OCI-LY7 (cell line): ENCODE results near the gene PTGS1. TPM values are rescaled to one million over a fixed set of nuclear protein-coding genes. Genes with fewer than 3 reads are reported as not detected.

ENCODE experiments used
- BruUV-seq: library from RNA; stranded (reverse); fragments of 400-500 nt; replicated peaks from 2 replicates; lab custom pipeline; 2021; lab: Mats Ljungman, UMichigan
- CTCF ChIA-PET: fragments of 300-600 bp; sonication (Branson Sonifier 250); formaldehyde crosslinking; loops from one replicate; lab custom pipeline; 2022; ENCODE audit warnings: antibody characterized with exemption; ENCODE audit not compliant: unreplicated experiment; lab: Charles Lee
- POLR2A ChIA-PET: fragments of 300-600 bp; sonication (Branson Sonifier 250); formaldehyde crosslinking; loops from one replicate; lab custom pipeline; 2022; ENCODE audit warnings: antibody characterized with exemption; lab: Charles Lee
- DNase-seq: peaks from one replicate; pipeline ENCODE4 v3.0.0-alpha.2; 2015; ENCODE audit warnings: low spot score
- H2AFZ ChIP-seq: fragments of 200-600 bp; sonication (generic), shearing (Covaris generic); 2 replicates; pipeline ENCODE4 v1.6.1; 2014; ENCODE audit warnings: mild to moderate bottlenecking, antibody characterized with exemption, low read length, moderate library complexity
- H3K27ac ChIP-seq: fragments of 200-600 bp; sonication (generic); 2 replicates; pipeline ENCODE4 v1.5.1; 2014; ENCODE audit warnings: mixed run types, low read depth, mild to moderate bottlenecking, moderate library complexity, low read length, inconsistent platforms; ENCODE audit not compliant: poor library complexity, severe bottlenecking
- H3K36me3 ChIP-seq: fragments of 200-600 bp; sonication (generic); 2 replicates; pipeline ENCODE4 v1.6.1; 2014; ENCODE audit warnings: mild to moderate bottlenecking, antibody characterized with exemption, low read length, moderate library complexity, mixed read lengths; ENCODE audit not compliant: insufficient read depth
- H3K4me1 ChIP-seq: fragments of 200-600 bp; sonication (generic); 2 replicates; pipeline ENCODE4 v1.5.1; 2014; ENCODE audit warnings: mild to moderate bottlenecking, low read length; ENCODE audit not compliant: insufficient read depth, poor library complexity, severe bottlenecking
- H3K4me2 ChIP-seq: fragments of 200-600 bp; sonication (generic); 2 replicates; pipeline ENCODE4 v1.6.1; 2014; ENCODE audit warnings: mild to moderate bottlenecking, low read length
- H3K4me3 ChIP-seq: fragments of 200-600 bp; sonication (generic); 2 replicates; pipeline ENCODE4 v1.5.1; 2014; ENCODE audit warnings: mild to moderate bottlenecking, low read depth, low read length; ENCODE audit not compliant: poor library complexity, severe bottlenecking
- H3K79me2 ChIP-seq: fragments of 200-600 bp; sonication (generic); 2 replicates; pipeline ENCODE4 v1.6.1; 2016; ENCODE audit warnings: low read depth, mild to moderate bottlenecking, low read length, moderate library complexity, mixed read lengths; ENCODE audit not compliant: insufficient read depth
- H3K9me2 ChIP-seq: fragments of 200-600 bp; sonication (generic); 2 replicates; pipeline ENCODE4 v1.6.1; 2016; ENCODE audit warnings: mild to moderate bottlenecking, low read length, mixed read lengths; ENCODE audit not compliant: insufficient read depth
- H3K9me3 ChIP-seq: fragments of 200-600 bp; sonication (generic); 2 replicates; pipeline ENCODE4 v1.6.1; 2014; ENCODE audit warnings: mild to moderate bottlenecking, mixed run types, low read length, mixed read lengths
- H4K20me1 ChIP-seq: fragments of 200-600 bp; sonication (generic); 2 replicates; pipeline ENCODE4 v1.6.1; 2014; ENCODE audit warnings: mild to moderate bottlenecking, antibody characterized with exemption, low read length, moderate library complexity, mixed read lengths; ENCODE audit not compliant: insufficient read depth
- CTCF ChIP-seq: fragments of 200-600 bp; sonication (generic); conservative IDR thresholded peaks from 2 replicates; pipeline ENCODE4 v1.5.1; 2014; ENCODE audit warnings: mild to moderate bottlenecking, antibody characterized with exemption, low read length, moderate library complexity, mixed read lengths
- EZH2phosphoT487 ChIP-seq: fragments of 200-600 bp; sonication (generic); IDR thresholded peaks from 2 replicates; pipeline ENCODE4 v1.6.1; 2018; ENCODE audit warnings: low read depth, borderline replicate concordance, mild to moderate bottlenecking, mixed run types, antibody characterized with exemption, low read length, moderate library complexity, mixed read lengths
- intact Hi-C: fragments of 100-400 bp; cut with micrococcal nuclease; formaldehyde crosslinking; loops from one replicate; pipeline ENCODE4 v1.10.0; 2022; ENCODE audit not compliant: unreplicated experiment
- total RNA-seq, 2 experiments: library from RNA; depleted of rRNA in 1 of 2; stranded (reverse); fragments of >200 nt in 1 of 2; shearing (Covaris generic) in 1 of 2; gene quantifications; 2 replicates each; pipeline ENCODE4 v1.2.3, GENCODE V29; 2014 to 2022

Gene PTGS1
- total RNA-seq, 2 experiments from 2014 or later = 0.79 to 2.2 TPM

DNA sequence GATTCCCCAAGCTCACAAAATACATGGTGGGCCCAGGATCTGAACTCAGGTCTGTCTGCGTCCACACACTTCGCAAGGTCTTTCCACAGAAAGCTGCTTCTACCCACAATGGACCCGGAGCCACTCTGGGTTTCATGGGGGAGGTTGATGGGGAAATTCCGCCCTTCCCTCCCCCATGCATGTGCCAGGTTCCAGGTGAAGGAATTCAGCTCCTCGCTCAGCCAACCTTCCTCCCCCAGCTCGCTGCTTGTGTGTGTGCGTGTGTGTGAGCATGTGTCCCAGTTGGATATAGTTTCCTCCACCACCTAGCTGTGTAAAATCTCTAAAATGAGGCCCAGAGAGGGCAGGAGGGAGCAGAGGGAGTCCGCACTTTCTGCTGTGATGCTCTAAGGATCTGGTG lies 1.0 kb downstream of the PTGS1 start:
- no peaks in the 10 kb centered on the region for H3K9me2 ChIP-seq
- BruUV-seq = no TSS peak
- ChIA-PET POLR2A (no interaction called here), CTCF (interaction anchor here (0.6 kb wide), 1 partner anchor 15 kb away, joined by 3 read pairs; no protein-coding TSS in a partner anchor)
- DNase-seq = no peak
- no peak overlapping the region for H3K27ac ChIP-seq
- H2AFZ ChIP-seq = no peak overlapping the region
- H3K36me3 ChIP-seq = no peaks in the 10 kb centered on the region
- intact Hi-C loops = no loop called here
- no peak for TF ChIP-seq EZH2phosphoT487
- TF ChIP-seq CTCF = no peak
- peaks cover 16% of the 10 kb centered on the region for H3K4me1 ChIP-seq
- no peaks in the 10 kb centered on the region for H4K20me1 ChIP-seq
- H3K4me2 ChIP-seq = no peak overlapping the region; the same call in 1 of the 2 replicates
- H3K4me3 ChIP-seq = no peak overlapping the region
- no peaks in the 10 kb centered on the region for H3K9me3 ChIP-seq
- no peaks in the 10 kb centered on the region for H3K79me2 ChIP-seq

DNA sequence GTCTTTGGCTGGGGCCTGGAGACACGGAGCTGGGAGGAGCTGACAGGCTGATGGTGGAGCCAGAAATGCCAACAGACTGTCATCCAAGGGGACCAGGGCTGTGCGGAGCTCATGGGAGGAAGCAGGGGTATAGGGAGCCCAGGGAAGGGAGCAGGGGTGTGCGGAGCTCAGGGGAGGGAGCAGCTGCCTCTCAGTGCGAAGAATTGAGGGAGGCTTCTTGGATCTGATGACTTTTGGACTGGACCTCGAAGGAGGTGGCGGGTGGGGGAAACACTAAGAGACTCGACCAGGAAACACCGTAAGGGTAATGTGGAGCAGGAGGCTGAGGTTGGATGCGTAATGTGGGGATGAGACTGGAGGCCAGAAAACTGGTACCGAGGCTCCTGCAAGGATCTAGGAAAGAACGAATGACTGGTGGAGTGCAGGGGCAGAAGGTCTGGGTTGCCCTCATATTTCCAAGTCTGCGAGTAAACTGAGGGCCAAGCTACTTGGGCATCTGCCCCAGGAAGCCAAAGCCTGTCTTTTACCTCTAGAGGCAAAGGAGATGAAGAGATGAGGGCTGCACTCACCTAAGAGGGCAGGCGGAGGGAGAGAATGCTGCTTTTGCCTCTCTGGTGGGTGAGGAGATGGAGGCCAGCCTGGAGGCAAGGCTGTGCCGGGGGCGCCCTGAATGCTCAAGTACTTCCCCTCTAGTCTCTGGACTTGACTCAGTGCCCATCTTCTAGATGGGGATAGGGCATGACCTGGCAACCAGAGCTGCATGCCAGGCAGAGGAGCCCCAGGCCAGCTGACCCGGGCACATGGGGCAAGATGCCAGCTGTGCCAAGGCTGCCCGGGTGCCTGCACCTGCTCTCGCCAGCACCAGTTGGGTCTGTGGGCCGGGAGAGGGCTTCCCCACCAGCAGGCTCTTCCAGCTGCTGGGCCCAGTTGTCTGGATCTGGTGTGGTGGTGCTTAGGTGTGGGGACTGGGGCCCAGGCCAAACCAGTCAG lies 2.3 kb downstream of the PTGS1 start:
- no peak overlapping the region for H2AFZ ChIP-seq
- H3K79me2 ChIP-seq = no peaks in the 10 kb centered on the region
- no peak for DNase-seq
- H3K4me3 ChIP-seq = no peak overlapping the region
- BruUV-seq = no TSS peak
- no peaks in the 10 kb centered on the region for H3K9me2 ChIP-seq
- H3K4me2 ChIP-seq = no peak overlapping the region
- no peak overlapping the region for H3K27ac ChIP-seq
- no peaks in the 10 kb centered on the region for H3K9me3 ChIP-seq
- no peaks in the 10 kb centered on the region for H3K36me3 ChIP-seq
- ChIA-PET CTCF (no interaction called here), POLR2A (no interaction called here)
- no peaks in the 10 kb centered on the region for H4K20me1 ChIP-seq
- intact Hi-C loops = no loop called here
- peaks cover 16% of the 10 kb centered on the region for H3K4me1 ChIP-seq
- TF ChIP-seq EZH2phosphoT487 (no peak), CTCF (no peak)

- no peak overlapping the region for H3K4me2 ChIP-seq
- intact Hi-C loops = no loop called here
These were observed 4.1 kb downstream of the PTGS1 start for GRCh38 chr9:122374885-122375420.

More at GRCh38 chr9:122374885-122375420, 4.1 kb downstream of the PTGS1 start:
- no peak for TF ChIP-seq CTCF
- TF ChIP-seq EZH2phosphoT487 = no peak
- Histone ChIP-seq H4K20me1 (no peaks in the 10 kb centered on the region), H3K9me3 (peaks cover 7% of the 10 kb centered on the region), H3K4me3 (no peak overlapping the region), H3K79me2 (no peaks in the 10 kb centered on the region), H3K36me3 (no peaks in the 10 kb centered on the region), H3K27ac (no peak overlapping the region), H3K9me2 (no peaks in the 10 kb centered on the region), H2AFZ (no peak overlapping the region), H3K4me1 (peaks cover 16% of the 10 kb centered on the region)
- DNase-seq = no peak
- POLR2A ChIA-PET = no interaction called here
- CTCF ChIA-PET = no interaction called here
- no TSS peak for BruUV-seq
